HPDE6-E6E7 (cell line): ENCODE results near the gene OMG.
"Not testable (repeated sequence)": the region's sequence is repeated elsewhere in the genome, so short reads cannot be mapped to it uniquely, and the experiment has no call there.

Experiments used
- DNase-seq: peaks from one replicate; pipeline ENCODE4 v3.0.0; 2011; ENCODE audit warnings: missing footprints; ENCODE audit errors: extremely low spot score

OMG gene

DNA sequence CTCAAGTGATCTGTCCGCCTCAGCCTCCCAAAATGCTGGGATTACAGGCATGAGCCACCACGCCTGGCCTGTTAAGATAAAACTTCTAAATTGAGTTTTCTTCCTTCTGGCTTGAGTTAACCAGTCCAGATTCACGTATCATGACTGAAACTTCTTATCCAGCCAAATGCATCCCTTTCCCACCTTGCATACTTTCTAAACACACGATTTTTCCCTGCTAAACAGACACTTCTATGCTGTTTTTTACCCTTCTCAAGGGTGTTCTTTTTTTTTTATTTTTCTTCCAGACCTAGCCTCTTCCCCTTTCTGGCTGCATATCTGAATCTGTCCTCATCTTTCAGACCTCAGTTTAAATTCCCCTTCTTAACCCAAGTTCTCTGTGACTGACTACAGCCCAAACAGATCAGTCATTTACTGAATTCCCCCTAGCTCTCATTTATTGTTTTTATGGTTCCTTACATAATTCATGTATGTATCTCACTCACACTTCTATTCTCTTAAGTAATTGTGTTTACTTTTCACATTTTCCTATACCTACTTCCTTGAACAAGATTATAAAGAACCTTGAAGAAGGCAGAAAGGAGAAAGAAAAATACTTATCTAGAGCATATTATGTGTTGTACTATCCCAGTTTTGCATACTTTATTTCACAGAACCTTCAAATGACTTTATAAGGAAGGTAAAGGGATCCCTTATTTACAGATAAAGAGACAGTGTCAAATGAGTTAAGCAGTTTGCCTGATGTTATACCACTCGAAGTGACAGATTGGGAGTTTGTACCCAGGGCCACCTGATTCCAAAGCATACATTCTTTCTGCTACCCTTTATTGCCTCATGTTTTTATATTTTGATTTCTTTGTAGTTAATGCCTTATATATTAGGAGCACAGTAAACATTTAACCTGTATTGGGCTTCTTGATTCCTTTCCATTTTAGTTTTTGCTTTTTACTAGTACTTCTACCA, 11.6 kb upstream of the OMG start:
- DNase-seq, result no peak

DNA sequence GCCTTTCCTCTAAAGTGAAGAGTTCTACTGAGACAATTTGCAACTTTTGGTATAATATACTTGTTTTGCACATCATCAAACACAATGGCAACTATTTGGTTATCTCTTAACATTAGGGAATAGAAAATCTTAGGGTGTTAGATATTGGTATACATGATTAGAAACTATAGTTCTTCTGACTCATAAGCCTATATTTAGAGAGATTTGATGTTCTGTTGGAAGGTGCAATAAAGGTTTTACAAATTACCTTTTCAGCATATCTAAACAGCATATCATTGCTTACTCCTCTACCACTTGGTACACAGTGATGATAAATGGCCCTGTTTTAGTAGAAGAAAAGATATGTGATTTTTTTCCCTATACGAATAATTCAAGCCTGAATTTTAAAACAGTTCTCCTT, 10.6 kb upstream of the OMG start:
- no peak for DNase-seq

DNA sequence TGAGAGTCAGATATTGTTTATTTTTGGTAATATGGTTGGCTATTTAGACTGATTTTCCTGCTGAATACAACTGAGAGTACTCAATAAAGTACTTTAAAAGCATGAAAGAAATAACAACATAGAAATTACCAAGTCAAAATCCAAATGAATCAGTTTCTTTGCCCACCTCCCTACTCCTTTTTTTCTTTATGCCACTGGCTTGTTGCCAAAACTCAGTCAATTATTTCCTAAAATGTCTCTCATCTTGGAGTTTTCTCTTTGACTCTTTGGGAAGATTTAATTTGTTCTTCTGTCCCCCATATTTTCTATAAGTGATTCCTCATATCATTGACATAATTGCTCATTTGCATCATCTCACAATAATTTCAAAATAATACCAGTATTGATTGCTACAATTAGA, 2.6 kb upstream of the OMG start:
- no peak for DNase-seq

DNA sequence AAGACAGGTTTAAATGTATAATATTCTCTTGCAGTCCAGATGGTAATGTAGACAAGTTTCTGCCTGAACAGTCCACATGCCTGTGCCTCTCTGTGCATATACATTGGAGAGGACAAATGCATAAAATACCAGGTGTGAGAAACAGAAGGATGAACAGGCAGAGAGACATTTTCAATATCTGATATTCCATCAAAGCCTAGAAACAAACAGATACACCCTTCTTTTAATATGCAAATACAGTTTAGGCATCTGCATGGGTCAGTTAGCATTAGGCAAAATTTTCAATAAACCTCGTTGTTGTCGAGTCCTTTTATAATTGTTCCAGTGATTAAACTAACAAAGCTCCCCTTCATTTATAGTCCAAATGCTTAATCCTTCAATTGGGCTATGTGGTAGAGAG, 897 bp downstream of the OMG start:
- DNase-seq, result no peak

DNA sequence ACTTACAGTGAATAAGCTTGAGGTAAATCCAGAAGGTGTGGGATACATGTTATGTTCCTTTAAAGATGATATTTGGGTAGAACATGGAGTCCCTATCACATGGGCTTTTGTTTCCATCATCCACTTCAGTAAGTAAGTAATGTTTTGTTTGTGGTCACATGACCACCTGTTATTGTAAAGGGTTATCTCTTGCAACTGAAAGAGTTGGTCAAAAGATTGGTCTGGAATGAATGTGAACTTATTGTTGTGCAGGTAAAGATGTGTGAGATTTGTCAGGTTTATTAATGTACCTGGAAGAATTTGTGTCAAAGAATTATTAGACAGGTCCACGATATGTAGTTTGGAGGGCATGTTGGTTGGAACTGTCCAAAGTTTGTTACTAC, 1.6 kb downstream of the OMG start:
- DNase-seq, result no peak

DNA sequence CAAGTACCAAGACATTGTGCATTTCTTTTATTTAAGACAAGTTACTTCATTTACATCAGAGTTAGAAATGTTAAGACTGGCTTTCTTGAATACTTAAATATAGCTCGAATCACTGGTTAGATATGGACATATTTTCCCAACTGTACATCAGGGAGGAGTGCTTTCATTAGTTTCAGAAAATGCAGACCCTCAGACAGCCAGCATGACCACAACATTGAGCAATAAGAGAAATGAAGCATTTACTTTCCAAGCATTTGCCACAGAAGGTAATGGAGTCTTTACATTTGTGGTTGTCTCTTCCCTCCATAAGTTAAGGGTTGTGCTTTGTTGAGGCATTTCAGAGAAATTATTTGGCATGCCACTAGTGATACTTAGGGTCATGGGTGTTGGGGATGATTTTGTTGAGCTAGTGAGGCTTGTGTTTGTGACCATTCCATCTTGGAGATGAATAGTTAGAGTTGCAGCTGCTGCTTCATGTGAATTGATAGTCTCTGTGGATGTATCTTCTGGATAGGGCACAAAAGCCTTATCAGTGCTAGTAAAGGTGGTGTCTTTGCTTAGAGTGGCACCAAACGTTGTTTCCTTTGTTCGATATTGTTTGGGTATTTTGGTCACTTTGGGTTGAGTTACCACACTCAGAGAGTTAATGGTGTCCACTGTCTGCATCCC, 2.1 kb downstream of the OMG start:
- no peak for DNase-seq

DNA sequence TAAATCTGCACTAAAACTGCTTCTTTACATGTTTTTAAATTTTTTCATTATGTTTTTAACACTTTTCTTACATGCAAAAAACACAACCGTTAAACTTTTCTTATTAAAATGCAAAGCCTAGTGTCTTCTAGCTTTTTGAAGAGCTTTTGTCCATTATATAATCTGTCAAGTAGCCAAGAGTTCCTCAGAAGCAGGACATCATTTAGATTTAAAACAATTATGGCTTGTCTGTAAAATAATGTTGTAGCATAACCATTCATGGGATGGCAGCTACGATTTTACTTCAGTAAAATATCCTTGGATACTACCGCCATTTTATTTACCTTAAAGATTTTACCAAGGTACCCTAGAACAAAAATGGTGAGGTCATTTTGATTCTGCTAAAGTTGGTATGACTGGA, 2.8 kb downstream of the OMG start:
- no peak for DNase-seq

DNA sequence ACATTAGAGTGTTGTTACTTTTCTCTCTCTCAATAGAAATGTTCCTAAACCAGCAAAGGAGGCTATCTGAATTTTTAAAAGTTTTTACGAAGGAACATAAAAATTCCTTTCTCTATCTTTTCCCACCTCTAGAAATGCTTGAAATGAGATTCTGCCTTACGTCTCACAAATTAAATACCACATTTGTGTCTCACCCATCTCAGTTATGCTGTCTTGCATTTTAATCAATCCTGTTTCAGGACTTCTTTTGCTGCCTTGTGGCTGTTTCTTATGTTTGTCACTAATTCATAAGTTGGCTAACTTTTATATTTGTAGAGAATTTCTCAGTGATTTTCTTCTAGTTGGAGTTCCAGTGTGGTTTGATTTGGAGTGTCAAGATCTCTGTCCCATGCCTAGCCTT, 3.5 kb downstream of the OMG start:
- DNase-seq, result no peak

DNA sequence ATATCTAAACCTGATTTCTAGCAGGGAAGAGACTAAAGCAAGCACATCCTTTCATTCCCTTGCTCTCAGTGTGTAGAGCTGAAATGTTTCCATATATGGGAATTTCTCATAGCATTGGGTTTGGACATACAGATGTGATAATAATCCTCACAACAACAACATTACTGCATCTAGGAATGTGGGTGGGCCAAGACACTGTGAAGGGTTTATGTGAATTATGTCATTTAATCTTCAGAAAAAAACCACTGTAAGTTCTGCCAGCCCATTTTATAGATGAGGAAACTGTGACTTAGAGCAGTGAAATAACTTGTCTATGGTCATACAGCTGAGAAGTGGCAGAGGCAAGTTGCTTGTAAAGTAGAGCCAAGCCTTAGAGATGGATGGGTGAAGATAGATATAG, 5.2 kb downstream of the OMG start:
- DNase-seq, result no peak

DNA sequence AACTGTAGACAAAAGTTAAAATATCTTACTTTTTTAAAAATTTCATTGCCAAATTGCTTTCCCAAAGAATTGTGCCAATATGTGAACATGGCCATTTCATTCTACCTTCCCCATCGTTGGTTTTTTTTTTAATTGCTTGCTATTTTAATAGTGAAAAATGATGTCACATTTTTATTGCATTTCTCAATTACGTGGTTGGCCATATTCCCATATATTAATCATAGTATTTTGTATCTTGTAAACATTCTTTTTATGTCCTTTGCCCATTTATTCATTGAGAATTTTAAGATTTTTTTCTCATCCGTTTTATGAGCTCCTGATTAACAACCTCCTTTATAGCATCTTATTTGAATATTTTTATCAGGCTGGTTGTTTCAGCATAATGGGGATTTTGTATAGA, 7.2 kb downstream of the OMG start:
- DNase-seq, result no peak

DNA sequence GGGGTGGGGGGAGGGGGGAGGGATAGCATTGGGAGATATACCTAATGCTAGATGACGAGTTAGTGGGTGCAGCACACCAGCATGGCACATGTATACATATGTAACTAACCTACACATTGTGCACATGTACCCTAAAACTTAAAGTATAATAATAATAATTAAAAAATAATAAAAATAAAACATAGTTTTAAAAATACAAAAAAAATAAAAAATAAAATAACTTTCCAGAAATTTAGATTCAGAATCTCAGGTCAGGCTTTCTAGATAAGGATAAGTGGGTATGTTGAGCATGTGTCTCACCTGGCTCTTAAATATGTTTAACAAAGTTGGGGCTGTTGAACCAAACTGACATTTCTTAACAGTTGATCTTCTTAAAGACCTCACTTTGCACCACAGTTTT, 9.1 kb downstream of the OMG start:
- DNase-seq, result not testable (repeated sequence)

DNA sequence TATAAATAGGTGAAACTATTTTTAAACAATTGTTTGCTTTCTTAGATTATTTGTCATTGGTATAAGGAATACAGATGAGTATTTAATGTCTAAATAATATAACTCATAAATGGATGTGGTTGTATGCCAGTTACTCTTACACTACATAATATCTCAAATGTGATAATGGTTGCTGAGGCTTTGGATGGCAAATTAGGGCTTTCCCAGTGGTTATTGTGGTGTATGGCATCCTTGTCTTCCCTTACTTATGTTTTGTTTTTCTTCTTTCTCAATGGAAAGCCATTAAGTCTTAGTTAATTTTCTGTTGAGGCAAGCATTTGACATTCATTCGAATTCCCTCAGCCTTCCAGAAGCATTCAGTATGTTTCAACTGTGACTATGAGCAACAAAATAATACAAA, 10.5 kb downstream of the OMG start:
- DNase-seq, result no peak

DNA sequence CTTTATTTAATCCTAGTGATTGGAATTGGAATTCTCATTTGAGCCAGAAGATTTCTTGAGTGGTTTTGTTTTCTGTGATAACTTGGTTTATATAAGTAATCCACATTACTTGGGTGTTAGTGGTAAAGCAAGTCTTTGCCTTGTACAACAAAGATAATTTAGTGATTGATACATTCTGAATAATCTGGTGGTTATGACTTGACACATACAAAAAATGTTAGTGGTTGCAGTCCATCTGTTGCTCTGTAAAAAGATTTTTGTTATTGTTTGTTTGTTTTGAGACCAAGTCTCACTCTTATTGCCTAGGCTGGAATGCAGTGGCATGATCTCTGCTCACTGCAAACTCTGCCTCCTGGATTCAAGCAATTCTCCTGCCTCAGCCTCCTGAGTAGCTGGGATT, 13.2 kb downstream of the OMG start:
- DNase-seq, result no peak

DNA sequence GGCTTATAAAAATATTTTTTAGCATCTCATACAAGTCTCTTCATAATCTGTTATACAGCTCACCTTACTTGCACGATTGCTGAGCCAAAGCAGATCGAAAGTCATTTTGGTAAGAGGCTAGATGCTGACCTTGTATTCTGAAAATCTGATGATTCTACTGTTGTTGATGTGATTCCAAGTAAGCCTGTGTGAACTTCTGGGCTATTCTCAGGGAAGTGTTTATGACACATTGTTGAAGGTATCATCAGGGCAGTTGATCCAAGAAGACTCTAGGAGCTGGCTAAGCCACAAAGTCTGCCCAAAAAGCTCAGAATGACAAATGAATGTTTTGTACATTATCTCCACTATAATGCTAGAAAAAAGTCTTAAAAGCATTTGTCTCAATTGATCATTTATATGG, 16.0 kb downstream of the OMG start:
- DNase-seq, result no peak

DNA sequence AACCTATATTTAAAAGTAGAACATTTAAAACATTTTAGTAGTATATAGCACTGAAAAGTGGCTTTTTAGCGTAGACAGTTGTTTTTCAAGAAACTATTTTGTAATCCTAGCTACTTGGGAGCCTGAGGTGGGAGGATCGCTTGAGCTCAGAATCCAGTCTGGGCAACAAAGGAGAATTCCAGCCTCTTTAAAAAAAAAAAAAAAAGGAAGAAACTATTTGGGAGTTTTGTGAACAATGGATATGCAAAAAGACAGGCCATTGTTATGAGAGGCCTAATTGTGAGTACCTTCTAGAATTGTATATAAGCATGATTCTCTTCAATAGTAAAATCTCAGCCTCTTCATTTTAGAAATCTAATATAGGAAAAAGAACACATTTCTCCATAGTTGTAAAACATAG, 17.6 kb downstream of the OMG start:
- no peak for DNase-seq

DNA sequence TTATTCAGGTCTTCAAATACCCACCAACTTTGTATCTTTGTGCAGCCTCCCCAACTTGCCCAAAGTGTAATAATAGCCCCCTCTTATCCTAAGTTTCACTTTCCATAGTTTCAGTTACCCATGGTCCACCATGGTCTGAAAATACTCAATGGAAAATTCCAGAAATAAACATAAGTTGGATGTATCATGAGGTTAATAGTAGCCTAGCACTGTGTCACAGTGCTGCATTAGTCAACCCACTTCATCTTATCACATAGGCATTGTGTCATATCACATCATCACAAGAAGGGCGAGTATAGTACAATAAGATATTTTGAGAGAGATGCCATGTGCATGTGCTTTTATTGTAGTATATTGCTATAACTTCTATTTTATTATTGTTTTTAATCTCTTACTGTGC, 21.9 kb downstream of the OMG start:
- no peak for DNase-seq

DNA sequence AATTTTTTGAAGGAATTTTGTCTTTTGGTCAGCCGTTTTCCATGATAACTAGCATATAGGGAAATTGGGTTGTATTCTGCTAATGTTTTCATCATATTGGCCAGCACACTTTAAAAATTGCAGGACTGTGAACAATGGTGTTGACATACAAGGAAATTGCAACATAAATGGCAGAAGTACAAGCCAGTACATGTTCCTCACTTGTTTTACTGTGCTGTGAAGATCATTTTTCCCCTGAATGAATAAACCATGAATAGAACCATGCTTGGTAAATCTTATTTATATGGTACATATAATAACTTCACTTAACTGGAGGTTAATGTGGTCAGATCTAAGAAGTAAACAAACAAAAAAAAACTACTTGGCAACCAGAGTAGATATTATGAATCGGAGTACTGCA, 22.8 kb downstream of the OMG start:
- peak; percentile 64 for DNase-seq

DNA sequence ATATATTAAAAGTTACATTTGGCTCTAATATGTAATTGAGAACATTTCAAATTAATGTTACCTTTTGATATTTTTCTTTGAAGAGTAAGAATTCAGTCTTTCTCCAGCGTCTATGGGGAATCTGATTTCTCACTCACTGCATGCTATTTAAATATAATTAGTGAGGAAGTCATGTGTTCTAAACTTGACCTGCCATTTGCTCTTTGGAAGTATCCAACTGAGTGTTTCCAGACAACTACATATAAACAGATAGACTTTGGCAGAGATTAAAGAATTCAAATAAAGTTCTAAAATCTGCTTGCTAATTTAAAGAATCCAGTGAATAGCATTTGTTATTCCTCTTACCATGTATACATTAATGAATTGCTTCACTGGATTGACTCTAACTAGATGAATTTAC, 23.5 kb downstream of the OMG start:
- no peak for DNase-seq

DNA sequence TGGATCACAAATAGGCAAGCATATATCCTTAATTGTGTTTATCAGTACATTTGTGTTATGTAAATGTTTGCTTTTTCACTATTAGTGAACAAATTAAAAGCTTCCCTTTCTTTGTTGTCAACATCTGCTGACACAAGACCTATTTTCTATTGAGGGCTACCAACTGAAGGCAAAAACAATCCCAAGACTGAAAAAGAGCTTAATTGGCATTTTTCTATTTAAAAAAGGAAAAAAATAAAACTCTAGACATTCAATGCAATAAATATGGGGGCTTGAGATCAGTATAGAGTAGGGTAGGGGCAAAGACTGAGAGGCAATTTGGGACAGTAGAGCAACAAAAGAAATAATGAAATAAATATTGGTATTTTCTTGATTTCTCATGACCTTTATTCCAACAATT, 24.2 kb downstream of the OMG start:
- no peak for DNase-seq

DNA sequence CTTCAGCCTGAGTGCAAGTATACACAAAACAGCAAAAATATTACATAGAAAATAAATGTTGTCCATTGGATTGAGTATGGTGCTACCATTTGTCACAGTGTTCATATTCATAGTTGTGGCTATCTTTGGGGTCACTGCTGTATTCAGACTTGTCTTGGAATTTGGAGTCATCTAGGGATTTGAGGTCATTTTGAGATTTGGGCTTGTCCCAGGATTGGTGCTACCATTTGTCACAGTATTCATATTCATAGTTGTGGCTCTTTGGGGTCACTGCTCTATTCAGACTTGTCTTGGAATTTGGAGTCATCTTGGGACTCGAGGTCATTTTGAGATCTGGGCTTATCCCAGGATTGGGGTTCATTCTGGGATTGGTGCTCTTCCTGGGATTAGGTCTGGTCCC, 24.8 kb downstream of the OMG start:
- no peak for DNase-seq

DNA sequence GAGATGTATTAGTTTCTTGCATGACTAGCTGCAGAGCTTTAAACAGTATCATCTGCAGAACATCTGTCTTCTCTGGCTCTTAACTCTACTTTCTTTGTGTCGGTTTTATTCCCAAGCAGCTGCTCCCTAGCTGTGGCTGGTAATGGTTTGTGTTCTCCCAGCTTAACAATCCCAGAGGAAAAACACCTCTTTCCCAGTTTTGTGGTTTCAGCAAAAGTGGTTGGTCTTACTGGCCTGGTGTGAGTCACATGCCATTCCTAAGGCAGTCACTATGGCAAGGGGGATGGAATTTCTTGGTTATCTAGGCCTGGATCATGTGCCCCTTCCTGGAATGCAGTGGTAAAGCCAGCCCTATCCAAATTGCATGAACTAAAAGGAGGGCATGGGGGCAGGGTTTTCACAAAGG, 27.5 kb downstream of the OMG start:
- peak; percentile 16 for DNase-seq

DNA sequence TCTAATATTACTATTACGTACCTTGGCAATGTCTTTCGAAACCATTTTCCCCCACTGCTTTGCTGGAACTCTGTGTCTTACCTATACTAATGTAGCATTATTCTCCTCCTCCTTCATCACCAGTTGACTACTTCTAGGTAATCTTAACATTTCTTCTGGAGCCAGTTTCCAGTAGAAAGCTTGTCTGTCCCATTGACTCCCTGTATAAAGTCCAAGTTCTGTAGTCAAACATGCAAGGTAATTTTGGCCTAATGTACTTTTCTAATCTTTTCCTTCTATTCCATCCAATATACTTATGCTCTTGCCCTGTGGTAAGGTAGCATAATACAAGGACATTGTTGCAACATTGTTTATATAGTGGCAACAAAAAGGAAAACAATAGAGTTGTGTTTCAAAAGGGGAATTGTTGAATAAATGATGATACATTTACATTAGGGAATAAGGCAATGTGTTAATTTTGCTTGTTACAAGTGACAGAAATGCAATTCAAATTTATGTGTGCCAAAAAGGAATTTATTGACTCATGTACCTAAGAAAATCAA, 27.9 kb downstream of the OMG start:
- no peak for DNase-seq

DNA sequence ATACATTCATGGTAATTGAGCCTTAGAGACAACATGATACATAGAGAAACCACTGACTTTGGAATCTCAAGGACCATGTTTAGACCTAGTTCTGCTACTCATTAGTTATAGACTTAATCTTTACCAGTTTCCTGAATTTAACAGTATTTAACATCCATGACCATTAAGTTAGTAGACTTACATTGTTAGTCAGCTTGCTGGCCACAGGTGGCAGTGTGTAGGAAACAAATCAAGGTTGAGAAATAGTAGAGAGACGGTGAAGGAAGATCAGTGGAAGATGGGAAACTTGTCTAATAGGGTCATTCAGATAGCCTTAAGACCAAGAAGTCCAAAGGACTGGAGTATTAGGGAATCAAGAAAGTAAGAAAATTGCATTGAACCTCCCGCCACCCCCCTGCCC, 31.0 kb downstream of the OMG start:
- DNase-seq, result no peak
